Right lobe of liver (tissue), 6 donors: ENCODE data around the gene WDR27. TPM values are rescaled to one million over a fixed set of nuclear protein-coding genes. Genes with fewer than 3 reads are reported as not detected.

Experiments
- ATAC-seq, 4 donors: fragments of 200-7000 bp; cut with Tn5 transposase; one replicate each; pipeline ENCODE4 v1.9.1; 2020; ENCODE audit warnings: mild to moderate bottlenecking in 4 of 4, moderate library complexity in 4 of 4
- DNase-seq, 3 donors: peaks; one replicate each; pipeline ENCODE4 v3.0.0-alpha.2; 2020
- H3K27ac ChIP-seq, 3 donors: fragments of 200-600 bp; one replicate each; pipeline ENCODE4 v1.8.0; 2022
- H3K27me3 ChIP-seq, 2 donors: fragments of 200-600 bp; one replicate each; pipeline ENCODE4 v1.8.0; 2022
- H3K36me3 ChIP-seq, 4 donors: fragments of 200-600 bp; sonication (generic) in 1 of 4; one replicate each; pipeline versions ENCODE4 v1.5.1 to v1.8.0; 2017 to 2022; ENCODE audit warnings: control low read depth in 1 of 4
- H3K4me1 ChIP-seq, 4 donors: fragments of 200-600 bp; sonication (generic) in 1 of 4; one replicate each; pipeline versions ENCODE4 v1.5.1 to v1.8.0; 2017 to 2022; ENCODE audit warnings: control low read depth in 1 of 4
- H3K4me3 ChIP-seq, 3 donors: fragments of 200-600 bp; one replicate each; pipeline ENCODE4 v1.8.0; 2022
- H3K9me3 ChIP-seq, 4 donors: fragments of 200-600 bp; sonication (generic) in 1 of 4; one replicate each; pipeline versions ENCODE4 v1.5.1 to v1.8.0; 2017 to 2022; ENCODE audit warnings: control low read depth in 1 of 4
- CTCF ChIP-seq, 4 donors: fragments of 200-600 bp in 3 of 4; fragments of 450-650 bp in 1 of 4; IDR thresholded peaks; one replicate each; pipeline versions ENCODE4 v1.5.1 to v1.8.0; 2016 to 2022; ENCODE audit warnings: antibody characterized with exemption in 4 of 4, mild to moderate bottlenecking in 2 of 4
- POLR2A ChIP-seq: fragments of 450-650 bp; IDR thresholded peaks from one replicate; pipeline ENCODE4 v1.6.1; 2017; ENCODE audit warnings: antibody characterized with exemption, mild to moderate bottlenecking
- WGBS: methylation state at CpG from one replicate; pipeline ENCODE4 v1.1.6; 2018; ENCODE audit warnings: low coverage, low lambda C conversion rate; ENCODE audit not compliant: insufficient coverage; ENCODE audit errors: missing lambda C conversion rate; 5-methylcytosine and 5-hydroxymethylcytosine counted together
- intact Hi-C, 2 donors: fragments of 100-400 bp; cut with DNase I; formaldehyde crosslinking; loops; one replicate each; pipeline versions ENCODE4 v1.11.2 to v1.14.1; 2022
- total RNA-seq, 6 experiments: library from RNA; depleted of rRNA in 2 of 6; stranded (reverse); fragments of >200 nt in 2 of 6; fragmentation: NEBNext Ultra II Directional in 3 of 6; extraction: Animal tissue kit (Norgen Biotek cat#: 25700) in 3 of 6; gene quantifications; one replicate each; pipeline versions ENCODE4 v1.1.0 to v1.2.4, GENCODE V29; 2016 to 2023
- donor health status: DM: no; HTN: yes; CAD: no.
- donor health status: DM: no; HTN: no; CAD: no.
- donor health status: DM: no; HTN: no; CAD: no.
- donor health status: DM: no; HTN: yes; CAD: no.
- donor health status: DM: no; HTN: yes; CAD: no.

Gene WDR27
- total RNA-seq, 6 experiments from 2014 or later: 8.2 to 26.8 (median 12.7) TPM

GRCh38 chr6:169425628-169426370 lies 276.0 kb downstream of the WDR27 start:
- TF ChIP-seq CTCF (IDR thresholded peaks at IDR 0.05) (no peak), POLR2A (no peak)
- no peak for DNase-seq

GRCh38 chr6:169424821-169425240 lies 277.0 kb downstream of the WDR27 start:
- DNase-seq (no peak), ATAC-seq (peak in 2 of 4 donors; percentile 11 to 18)
- intact Hi-C loops: no loop called here
- H3K36me3 ChIP-seq: no peaks in the 10 kb centered on the region
- no peak overlapping the region for H3K27ac ChIP-seq
- H3K4me3 ChIP-seq: no peak overlapping the region
- H3K27me3 ChIP-seq: no peaks in the 10 kb centered on the region
- TF ChIP-seq POLR2A (no peak), CTCF (IDR thresholded peaks at IDR 0.05) (no peak)
- 85% methylated on average over 15 of the region's 24 CpGs for WGBS
- no peaks in the 10 kb centered on the region for H3K4me1 ChIP-seq
- no peaks in the 10 kb centered on the region for H3K9me3 ChIP-seq

More at GRCh38 chr6:169425628-169426370, 276.0 kb downstream of the WDR27 start:
- Histone ChIP-seq H3K36me3 (no peaks in the 10 kb centered on the region), H3K4me1 (no peaks in the 10 kb centered on the region), H3K9me3 (peaks cover 0 to 4% (median 0%) of the 10 kb centered on the region in 4 donors), H3K27ac (no peak overlapping the region), H3K4me3 (no peak overlapping the region), H3K27me3 (no peaks in the 10 kb centered on the region)
- 76% methylated on average over 16 of the region's 31 CpGs for WGBS
- ATAC-seq: peak in 2 of 4 donors; percentile 9 to 32
- intact Hi-C loops: no loop called here

GRCh38 chr6:169424149-169424804 lies 277.6 kb downstream of the WDR27 start:
- Histone ChIP-seq H3K27ac (no peak overlapping the region), H3K4me3 (no peak overlapping the region), H3K4me1 (no peaks in the 10 kb centered on the region), H3K36me3 (no peaks in the 10 kb centered on the region), H3K27me3 (no peaks in the 10 kb centered on the region), H3K9me3 (no peaks in the 10 kb centered on the region)
- WGBS: 80% methylated on average over 7 of the region's 28 CpGs
- DNase-seq (no peak), ATAC-seq (no peak)
- no peak for TF ChIP-seq POLR2A
- TF ChIP-seq CTCF (IDR thresholded peaks at IDR 0.05): no peak
- intact Hi-C loops: no loop called here

GRCh38 chr6:169421586-169422264 lies 280.1 kb downstream of the WDR27 start:
- 78% methylated on average over 14 of the region's 14 CpGs for WGBS
- ATAC-seq: no peak
- no peak overlapping the region for H3K27ac ChIP-seq
- intact Hi-C loops: no loop called here
- no peaks in the 10 kb centered on the region for H3K4me1 ChIP-seq
- no peaks in the 10 kb centered on the region for H3K9me3 ChIP-seq
- no peaks in the 10 kb centered on the region for H3K27me3 ChIP-seq
- TF ChIP-seq POLR2A: no peak
- no peak for TF ChIP-seq CTCF (IDR thresholded peaks at IDR 0.05)
- no peak for DNase-seq
- no peaks in the 10 kb centered on the region for H3K36me3 ChIP-seq
- H3K4me3 ChIP-seq: no peak overlapping the region
